ES-I3 (cell line): ENCODE measurements around the gene PDK2.
A peak's percentile ranks its signal among the peaks of the same experiment; 100 is the strongest.

Experiments used
- H3K36me3 ChIP-seq: 2 replicates; pipeline ENCODE4 v1.6.1; 2013; ENCODE audit warnings: mild to moderate bottlenecking, low read length, control low read depth, moderate library complexity; ENCODE audit not compliant: insufficient read depth
- H3K4me1 ChIP-seq: 2 replicates; pipeline ENCODE4 v1.6.1; 2013; ENCODE audit warnings: mild to moderate bottlenecking, control low read depth, low read length; ENCODE audit not compliant: insufficient read depth
- H3K9ac ChIP-seq: 2 replicates; pipeline ENCODE4 v1.6.1; 2013; ENCODE audit warnings: low read depth, mild to moderate bottlenecking, low read length, moderate library complexity
- H3K9me3 ChIP-seq: 2 replicates; pipeline ENCODE4 v1.6.1; 2013; ENCODE audit warnings: mild to moderate bottlenecking, low read length, moderate library complexity; ENCODE audit not compliant: control insufficient read depth, insufficient read depth

PDK2 gene

DNA sequence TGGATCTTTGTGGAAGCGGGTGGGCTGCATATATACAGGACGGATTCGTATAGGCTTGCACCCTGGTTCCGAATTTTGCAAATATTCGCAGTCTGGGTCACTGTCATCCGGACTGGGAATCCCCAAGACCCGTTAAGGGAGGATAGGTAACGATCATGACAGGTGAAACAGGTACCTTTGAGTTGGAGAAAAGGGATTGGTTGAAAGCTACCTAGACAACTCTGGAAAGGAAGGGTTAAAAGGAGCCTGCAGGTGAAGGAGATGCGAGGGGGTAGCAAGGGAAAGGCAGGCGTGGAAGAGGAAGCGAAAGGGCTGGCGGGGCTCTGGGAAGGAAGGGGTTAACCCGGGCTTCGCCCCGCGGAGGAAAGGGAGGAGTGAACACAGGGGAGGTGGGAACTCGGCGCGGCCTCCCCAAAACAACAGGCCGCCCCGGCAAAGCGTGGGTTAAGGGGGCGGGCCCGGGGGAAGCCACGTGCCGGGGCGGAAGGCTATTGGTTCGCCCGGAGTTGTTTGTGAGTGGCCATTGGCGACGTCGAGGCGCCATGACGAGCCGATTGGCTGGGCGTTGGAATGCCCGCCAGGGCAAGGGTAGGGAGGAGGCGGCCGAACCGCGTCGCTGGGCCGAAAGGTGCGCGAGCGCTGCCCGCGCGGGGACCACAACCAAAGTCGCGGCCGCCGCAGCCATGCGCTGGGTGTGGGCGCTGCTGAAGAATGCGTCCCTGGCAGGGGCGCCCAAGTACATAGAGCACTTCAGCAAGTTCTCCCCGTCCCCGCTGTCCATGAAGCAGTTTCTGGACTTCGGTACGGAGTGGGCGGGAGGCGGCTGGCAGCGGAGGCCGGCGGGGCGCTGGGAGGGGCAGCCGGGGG is at the start of gene PDK2:
TSS of gene PDK2 (plus strand) at position 599 of the 867 bp plus-strand sequence. CDS start at position 684, 85 bp downstream.
- Histone ChIP-seq H3K36me3 (no peaks in the 10 kb centered on the region), H3K4me1 (peaks cover 5% of the 10 kb centered on the region; the same call in 1 of the 2 replicates), H3K9ac (peak within 1 kb of the TSS; percentile 73), H3K9me3 (no peaks in the 10 kb centered on the region)

DNA sequence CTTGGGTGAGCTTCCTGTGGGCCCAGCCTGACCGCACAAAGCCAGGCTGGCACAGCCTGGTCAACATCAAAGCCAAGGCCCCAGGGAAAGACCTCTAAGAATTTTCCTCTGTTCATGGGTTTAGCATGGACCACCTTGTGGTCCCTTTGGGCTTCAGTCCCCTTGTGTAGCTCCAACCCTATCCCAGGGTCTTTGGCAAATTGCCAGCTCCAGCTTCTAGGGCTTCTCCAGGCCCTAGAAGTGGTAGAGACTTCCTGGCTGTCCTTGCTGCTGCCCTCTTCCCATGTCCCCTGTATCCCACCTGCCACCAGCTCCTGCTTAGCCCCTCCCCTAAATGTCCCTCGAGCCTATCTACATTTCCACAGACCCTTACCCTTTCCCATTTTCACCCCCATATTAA is 49.0 kb upstream of the PDK2 start:
- Histone ChIP-seq H3K9ac (no peak overlapping the region), H3K4me1 (peaks cover 46% of the 10 kb centered on the region), H3K36me3 (no peaks in the 10 kb centered on the region), H3K9me3 (no peaks in the 10 kb centered on the region)

DNA sequence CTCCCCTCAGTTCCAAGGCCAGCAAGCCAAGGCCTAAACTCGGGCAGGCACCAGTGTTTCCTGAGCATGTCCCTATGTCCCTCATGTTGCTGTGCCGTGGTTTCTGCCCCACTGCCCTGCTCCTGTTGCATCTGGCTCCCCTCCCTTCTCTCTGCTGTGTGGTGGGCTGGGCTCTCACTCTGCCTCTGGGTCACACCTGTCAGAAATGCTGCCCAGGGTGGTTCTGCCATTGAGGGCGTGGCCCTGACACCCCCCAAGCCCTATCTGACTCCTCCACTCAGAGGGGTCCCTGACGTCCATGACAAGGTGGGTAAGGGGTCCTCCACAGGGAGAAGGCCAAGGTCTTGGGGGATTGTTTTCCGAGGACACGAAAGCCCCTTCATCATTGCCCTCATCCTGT is 48.5 kb upstream of the PDK2 start:
- no peak overlapping the region for H3K9ac ChIP-seq
- H3K36me3 ChIP-seq = no peaks in the 10 kb centered on the region
- peaks cover 51% of the 10 kb centered on the region for H3K4me1 ChIP-seq
- no peaks in the 10 kb centered on the region for H3K9me3 ChIP-seq

DNA sequence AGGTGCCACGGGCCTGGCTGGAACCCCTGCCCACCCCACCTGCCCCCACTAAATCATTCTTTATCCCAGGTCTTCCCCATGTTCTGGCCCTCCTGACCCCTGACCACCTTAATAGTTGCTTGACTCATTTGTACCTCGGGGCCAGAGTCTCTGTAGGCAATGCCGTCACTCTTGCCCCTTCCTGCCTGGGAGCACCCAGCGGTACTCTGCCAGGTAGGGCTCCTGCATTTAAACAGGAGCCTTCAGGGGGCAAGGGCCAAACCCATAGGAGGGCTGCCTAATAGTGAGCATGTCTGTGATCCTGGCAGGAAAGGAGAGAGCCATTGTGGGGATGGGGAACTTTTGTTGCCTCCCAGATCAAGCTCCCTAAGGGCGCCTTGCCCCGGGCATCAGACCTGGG is 48.1 kb upstream of the PDK2 start:
- H3K36me3 ChIP-seq = no peaks in the 10 kb centered on the region
- H3K4me1 ChIP-seq = peaks cover 56% of the 10 kb centered on the region
- H3K9me3 ChIP-seq = no peaks in the 10 kb centered on the region
- H3K9ac ChIP-seq = no peak overlapping the region

DNA sequence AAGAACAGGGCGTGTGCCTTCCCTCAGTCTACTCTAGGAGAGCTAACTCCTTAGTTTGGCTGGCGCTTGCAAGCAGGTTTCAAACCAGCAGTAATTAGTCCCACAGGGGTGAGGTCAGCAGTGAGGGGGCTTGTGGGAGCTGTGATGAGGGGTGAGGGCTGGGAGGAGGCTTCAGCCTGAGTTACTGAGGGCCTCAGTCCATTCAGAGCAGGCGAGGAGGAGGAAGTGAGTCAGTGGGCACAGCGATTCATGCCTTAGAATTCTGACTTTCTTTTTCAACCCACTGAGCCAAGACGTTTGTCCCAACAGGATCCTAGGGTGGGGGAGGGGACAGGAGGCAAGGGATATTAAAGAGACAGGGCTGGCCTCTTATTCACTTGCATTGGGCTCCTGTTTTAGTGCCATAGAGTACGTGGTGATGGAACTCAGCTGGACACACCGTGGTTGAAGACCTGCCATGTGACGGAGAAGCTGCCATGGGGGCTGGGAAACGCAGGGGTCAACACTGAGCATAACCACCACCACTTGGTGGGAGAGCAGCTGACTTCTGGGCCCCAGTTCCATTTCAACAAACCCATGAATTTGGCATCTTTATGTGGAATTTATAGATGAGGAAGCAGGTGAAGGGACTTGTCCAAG is 47.5 kb upstream of the PDK2 start:
- Histone ChIP-seq H3K9me3 (no peaks in the 10 kb centered on the region), H3K4me1 (peaks cover 61% of the 10 kb centered on the region), H3K36me3 (no peaks in the 10 kb centered on the region), H3K9ac (no peak overlapping the region)

DNA sequence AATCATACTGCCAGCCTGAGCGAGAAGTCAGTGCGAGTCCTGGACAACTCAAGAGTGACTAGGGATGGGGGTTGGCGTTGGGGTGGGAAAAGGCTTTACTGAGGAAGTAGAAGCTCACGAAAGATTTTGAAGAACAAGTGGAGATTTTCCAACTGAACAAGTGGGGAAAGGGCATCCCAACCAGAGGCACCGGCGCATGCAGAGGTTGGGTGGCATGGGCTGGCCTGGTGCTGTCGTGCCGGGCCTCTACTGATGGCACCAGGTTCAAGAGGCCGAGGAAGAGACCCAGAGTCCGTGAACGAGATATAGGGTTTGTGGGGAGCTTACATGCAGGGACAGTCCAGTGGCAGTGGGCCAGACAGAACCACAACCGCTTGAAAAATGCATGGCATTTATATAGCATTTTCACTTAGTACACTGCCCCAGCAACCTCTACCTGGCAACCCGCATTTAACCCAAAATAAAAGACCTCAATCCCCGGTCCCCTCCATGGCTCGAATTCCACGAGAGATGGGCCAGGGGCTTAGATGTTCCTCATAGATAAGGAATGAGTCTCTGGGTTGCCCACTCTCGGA is 46.9 kb upstream of the PDK2 start:
- H3K4me1 ChIP-seq = peaks cover 67% of the 10 kb centered on the region
- no peak overlapping the region for H3K9ac ChIP-seq
- H3K36me3 ChIP-seq = no peaks in the 10 kb centered on the region
- H3K9me3 ChIP-seq = no peaks in the 10 kb centered on the region

DNA sequence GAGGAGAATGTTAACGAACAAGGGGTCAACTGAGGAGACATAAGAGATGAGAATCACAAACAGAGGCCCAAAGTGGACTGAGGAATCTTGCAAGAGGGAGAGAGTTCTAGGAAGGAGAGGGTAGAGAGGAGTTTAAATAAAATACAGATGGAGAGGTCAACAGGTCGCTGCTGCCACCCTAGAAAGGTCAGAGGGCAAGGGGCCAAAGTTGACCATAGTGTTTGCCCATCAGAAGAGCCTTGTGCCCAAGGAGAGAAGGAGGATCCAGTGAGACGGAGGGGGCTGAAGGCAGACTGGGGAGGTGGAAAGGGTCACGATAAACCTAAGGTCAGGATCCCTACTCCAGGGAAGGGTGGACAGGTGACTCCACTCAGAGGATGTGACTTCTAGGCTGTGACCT is 46.2 kb upstream of the PDK2 start:
- H3K4me1 ChIP-seq = peaks cover 73% of the 10 kb centered on the region

DNA sequence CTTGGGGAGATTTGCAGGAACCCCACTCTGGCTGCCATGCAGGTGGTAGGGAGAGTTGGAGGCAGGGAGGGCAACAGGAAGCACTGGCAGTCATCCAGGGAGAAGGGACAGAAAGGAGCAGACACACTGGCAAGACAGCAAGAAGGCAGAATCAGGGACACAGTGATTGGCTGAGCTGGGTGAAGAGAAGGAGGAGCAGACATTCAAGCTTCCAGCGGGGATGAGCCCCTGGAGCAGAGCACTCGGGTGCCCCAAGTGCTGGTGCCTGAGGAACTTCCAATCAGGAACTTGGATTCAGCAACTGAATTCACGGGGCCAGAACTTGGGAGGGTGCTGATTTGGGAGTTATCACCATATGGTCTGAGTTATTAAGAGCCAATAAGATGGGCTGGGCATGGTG is 45.5 kb upstream of the PDK2 start:
- Histone ChIP-seq H3K9ac (no peak overlapping the region), H3K36me3 (no peaks in the 10 kb centered on the region), H3K4me1 (peaks cover 73% of the 10 kb centered on the region)

More for the DNA sequence above, 46.2 kb upstream of the PDK2 start:
- no peak overlapping the region for H3K9ac ChIP-seq
- H3K9me3 ChIP-seq = no peaks in the 10 kb centered on the region
- no peaks in the 10 kb centered on the region for H3K36me3 ChIP-seq

DNA sequence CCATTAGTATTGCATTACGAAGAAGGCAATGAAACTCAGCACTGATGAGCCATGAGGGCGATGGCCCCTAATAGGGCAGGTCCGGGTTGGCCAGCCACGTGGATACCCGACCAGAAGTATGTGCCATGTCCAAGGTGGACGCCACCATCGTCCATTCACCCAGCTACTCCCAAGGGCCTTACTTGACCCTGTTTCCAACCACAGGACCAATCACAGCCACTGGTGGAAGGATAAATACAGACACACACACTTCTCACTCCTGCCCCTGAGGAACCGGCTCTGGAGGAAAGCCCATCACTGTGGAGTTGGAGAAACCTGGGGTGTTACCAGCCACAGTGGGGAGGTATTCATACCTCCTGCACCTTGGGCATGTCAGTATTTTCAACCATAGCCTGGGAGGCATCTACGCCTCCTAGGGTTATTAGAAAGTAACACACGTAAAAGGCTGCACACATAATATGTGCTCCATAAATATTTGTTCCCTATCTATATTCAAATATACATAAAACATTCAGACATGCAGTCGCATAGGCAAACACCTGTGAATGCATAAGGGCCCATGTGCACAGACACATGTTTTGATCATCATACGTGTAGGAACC is 44.6 kb upstream of the PDK2 start:
- Histone ChIP-seq H3K9ac (no peak overlapping the region), H3K4me1 (peaks cover 73% of the 10 kb centered on the region), H3K9me3 (no peaks in the 10 kb centered on the region), H3K36me3 (no peaks in the 10 kb centered on the region)

More for the DNA sequence above, 45.5 kb upstream of the PDK2 start:
- no peaks in the 10 kb centered on the region for H3K9me3 ChIP-seq

DNA sequence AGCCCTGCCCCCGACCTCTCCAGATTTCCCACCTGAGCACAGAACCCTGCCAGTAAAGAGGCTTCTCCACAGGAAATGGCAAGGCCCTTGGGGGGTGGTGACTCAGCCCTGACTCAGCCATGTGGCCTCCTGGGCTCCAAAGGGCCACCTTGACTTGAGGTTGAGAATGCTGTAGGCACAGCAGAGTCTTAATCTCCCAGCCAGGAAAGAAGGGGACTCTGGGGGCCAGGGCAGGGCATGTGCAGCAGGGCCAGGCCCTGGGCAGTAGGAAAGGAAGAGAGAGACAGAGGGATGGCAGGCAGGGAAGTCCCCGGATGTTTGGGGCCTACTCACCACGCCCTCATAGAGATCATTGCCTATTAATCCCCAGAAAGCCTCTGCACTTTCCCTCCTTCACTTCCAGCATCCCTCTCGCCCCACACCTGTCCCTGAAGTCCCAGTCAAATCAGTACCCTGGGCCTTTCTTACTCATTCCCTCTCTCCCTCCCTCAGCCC is 44.0 kb upstream of the PDK2 start:
- no peak overlapping the region for H3K9ac ChIP-seq
- H3K36me3 ChIP-seq = no peaks in the 10 kb centered on the region
- H3K9me3 ChIP-seq = no peaks in the 10 kb centered on the region
- peaks cover 73% of the 10 kb centered on the region for H3K4me1 ChIP-seq

DNA sequence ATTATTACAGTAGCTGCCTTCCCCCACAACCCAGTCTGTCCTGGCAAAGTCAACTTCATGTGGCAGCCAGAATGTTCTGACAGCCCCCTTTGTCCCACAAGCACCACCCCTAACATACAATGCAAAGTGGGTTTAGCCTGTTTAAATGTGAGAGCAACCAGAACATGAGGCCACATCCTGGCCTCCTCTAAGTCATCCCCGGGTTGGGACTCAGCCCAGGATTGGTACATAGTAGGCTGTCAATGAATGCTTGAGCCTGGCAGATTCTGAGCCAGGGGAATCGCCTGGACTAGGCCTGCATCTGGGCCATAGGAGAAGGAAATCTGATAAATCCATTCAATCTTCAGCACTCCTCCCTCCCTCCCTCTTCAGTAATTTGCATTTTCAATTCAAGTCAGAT is 43.5 kb upstream of the PDK2 start:
- no peaks in the 10 kb centered on the region for H3K9me3 ChIP-seq
- no peaks in the 10 kb centered on the region for H3K36me3 ChIP-seq
- H3K9ac ChIP-seq = no peak overlapping the region
- peaks cover 70% of the 10 kb centered on the region for H3K4me1 ChIP-seq

DNA sequence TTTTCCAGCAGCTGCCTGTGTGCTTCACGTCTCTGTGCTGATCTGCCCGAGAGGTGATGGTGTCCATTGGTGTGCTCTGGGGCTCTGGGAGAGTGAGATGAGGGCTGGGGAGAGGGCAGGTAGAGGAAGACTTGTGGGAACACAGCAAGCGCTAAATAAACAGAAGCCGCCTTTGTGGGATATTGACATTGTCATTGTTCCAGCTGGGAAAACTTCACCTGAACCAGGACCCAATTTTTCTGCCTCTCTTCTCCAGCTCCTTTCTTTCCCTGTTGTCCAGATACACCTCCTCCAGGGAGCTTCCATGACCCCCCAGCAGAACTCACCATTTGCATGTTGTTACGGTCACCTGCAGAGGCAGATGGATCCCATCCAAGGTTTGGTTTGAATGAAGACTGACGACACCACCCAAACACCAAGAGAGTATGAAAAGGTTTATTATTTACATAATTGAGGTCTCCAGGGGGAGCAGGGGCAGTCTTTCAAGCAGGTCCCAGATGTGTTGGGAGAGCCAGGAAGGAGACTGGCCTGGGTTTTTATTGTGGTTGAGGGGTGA is 42.8 kb upstream of the PDK2 start:
- Histone ChIP-seq H3K36me3 (no peaks in the 10 kb centered on the region), H3K9me3 (no peaks in the 10 kb centered on the region), H3K9ac (no peak overlapping the region), H3K4me1 (peaks cover 66% of the 10 kb centered on the region)

DNA sequence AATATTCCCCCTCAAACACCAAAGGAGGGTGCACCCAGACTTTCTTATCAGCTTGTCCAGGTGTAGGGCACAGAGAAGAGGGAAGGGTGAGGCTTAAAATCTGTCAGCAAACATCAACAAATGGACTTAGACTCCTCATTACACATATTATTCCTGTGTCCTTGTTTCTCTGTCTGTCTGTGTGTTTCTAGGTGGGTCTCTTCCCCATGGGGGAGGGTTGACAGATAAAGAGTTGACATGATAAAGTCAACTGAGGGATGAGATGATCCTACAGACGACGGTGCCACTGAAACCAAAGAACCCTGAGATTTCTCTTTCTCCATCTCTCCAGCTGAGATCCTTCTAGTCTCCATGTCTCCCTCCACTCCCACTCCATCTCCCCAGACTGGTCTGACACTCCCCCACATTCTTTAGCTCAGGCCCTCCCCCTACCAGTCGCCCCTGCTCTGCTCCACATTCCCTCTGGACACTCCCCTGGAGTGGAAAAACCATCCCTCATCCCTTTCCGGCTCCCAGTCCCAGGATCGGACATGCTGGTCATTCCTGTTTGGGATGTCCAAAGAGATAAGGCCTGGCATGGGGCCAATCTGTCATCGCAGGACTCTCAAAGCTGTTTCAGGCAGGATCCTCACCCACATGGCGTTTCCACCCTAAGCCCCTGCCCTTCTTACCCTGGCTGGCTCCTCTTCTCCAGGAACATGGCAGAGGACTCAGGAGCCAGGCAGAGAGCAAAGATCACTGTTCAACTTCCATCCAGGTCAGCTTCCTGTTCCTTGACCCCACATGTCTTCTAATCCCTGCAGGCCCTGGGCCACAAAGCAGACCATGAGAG is 42.1 kb upstream of the PDK2 start:
- H3K9me3 ChIP-seq = no peaks in the 10 kb centered on the region
- H3K9ac ChIP-seq = no peak overlapping the region
- peaks cover 62% of the 10 kb centered on the region for H3K4me1 ChIP-seq
- H3K36me3 ChIP-seq = no peaks in the 10 kb centered on the region

DNA sequence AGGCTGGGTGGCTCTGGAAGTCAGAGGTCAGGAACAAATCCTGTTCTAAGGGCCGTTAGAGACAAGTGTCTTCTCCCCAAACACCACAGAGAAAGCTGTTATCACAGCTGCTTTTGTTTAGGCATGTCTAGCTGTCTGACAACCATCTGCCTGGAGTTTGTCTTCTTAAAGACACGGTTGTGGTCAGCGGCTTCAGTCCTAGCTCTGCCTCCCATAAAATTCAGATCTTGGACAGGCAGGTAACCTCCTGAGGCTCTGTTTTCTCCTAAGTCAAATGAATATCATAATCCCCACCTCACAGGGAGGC is 41.5 kb upstream of the PDK2 start:
- Histone ChIP-seq H3K9me3 (no peaks in the 10 kb centered on the region), H3K4me1 (peaks cover 59% of the 10 kb centered on the region), H3K9ac (no peak overlapping the region), H3K36me3 (no peaks in the 10 kb centered on the region)
